GM21619 (cell line): ENCODE measurements around the gene QRSL1.
"Not testable (repeated sequence)": the region's sequence is repeated elsewhere in the genome, so short reads cannot be mapped to it uniquely, and the experiment has no call there.

Source experiments
- ATAC-seq: cut with Tn5 transposase; IDR thresholded peaks from one replicate; pipeline ENCODE4 v1.9.1; 2021; ENCODE audit not compliant: unreplicated experiment

QRSL1 gene

DNA sequence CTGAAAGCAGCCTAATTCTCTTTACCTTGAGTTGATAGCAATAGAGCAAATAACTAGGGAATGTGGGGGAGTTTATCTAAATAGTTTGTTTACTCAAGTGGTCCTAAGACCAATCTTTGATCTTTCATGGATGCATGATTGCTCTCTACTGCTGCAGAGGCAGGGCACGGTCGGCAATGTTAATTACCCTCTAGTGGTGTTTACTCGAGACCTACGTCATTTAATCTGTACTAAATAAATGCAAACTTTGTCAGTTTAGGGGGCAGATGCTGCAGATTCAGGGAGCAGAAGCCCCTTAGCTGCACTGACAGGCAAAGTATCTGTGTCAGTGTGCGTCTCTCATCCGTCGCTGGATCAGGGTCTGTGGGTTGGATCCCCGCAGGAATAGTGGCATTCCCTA lies 7.0 kb upstream of the QRSL1 start:
- no peak for ATAC-seq

DNA sequence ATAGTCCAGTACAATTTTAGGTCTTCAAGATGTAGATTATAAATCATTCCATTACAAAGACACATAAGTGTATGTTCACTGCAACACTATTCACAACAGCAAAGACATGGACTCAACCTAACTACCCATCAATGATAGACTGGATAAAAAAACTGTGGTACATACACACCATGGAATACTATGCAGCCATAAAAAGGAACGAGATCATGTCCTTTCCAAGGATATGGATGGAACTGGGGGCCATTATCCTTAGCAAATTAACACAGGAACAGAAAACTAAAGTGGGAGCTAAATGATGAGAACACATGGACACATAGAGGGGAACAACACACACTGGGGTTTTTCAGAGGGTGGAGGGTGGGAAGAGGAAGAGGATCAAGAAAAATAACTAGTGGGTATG lies 6.3 kb upstream of the QRSL1 start:
- ATAC-seq: no peak

- peak; percentile 37 for ATAC-seq
Measured at GRCh38 chr6:106626485-106626884, 2.9 kb upstream of the QRSL1 start.

DNA sequence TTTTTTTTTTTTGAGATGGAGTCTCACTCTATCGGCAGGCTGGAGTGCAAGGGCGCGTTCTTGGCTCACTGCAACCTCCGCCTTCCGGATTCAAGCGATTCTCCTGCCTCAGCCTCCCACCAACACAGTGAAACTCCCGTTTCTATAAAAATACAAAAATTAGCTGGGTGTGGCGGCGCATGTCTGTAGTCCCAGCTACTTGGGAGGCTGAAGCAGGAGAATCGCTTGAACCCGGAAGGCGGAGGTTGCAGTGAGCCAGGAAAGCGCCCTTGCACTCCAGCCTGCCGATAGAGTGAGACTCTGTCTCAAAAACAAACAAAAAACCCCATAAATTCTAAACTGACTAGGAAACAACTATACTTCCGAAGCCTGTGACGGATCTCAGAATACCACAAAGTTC lies 1.6 kb upstream of the QRSL1 start:
- not testable (repeated sequence) for ATAC-seq

GRCh38 chr6:106628658-106629102 lies 698 bp upstream of the QRSL1 start:
- peak; percentile 0 for ATAC-seq

DNA sequence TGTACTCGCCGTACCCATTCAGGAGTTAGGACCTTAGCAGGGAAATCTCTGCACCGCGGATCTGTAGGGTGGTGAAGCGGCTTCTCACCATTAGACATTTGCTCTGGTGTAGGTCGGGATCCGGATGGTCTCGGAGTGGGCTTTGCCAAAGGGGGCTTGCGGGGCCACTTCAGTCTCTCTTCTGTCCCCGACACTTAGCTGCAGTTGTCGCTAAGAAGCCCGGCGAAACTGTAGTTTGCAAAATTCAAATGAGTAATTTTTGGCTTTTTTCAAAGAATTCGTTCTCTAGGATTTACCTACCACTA lies 433 bp downstream of the QRSL1 start:
- ATAC-seq: no peak

DNA sequence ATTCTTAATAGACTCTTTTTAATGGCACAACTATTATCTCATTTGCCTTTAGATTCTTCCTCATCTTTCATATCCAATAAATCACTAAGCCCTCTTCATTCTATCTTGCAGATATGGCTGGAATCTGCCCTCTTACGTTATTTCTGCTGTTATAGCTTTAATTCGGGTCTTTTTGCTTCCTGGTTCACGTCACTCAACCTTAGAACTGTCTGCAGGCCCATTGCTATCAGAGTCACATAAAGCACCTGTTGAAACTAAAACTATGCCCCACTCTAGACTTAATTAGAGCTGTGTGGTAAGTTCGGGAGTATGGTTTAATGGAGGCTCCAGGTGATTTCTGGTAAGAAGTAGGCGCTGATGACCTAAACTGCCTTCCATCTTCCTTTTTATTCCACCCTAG lies 988 bp downstream of the QRSL1 start:
- ATAC-seq: no peak

GRCh38 chr6:106631346-106631745 lies 2.0 kb downstream of the QRSL1 start:
- no peak for ATAC-seq

GRCh38 chr6:106634565-106634964 lies 5.2 kb downstream of the QRSL1 start:
- no peak for ATAC-seq

- ATAC-seq: peak; percentile 19
Measured at GRCh38 chr6:106637051-106637716, 7.8 kb downstream of the QRSL1 start.

DNA sequence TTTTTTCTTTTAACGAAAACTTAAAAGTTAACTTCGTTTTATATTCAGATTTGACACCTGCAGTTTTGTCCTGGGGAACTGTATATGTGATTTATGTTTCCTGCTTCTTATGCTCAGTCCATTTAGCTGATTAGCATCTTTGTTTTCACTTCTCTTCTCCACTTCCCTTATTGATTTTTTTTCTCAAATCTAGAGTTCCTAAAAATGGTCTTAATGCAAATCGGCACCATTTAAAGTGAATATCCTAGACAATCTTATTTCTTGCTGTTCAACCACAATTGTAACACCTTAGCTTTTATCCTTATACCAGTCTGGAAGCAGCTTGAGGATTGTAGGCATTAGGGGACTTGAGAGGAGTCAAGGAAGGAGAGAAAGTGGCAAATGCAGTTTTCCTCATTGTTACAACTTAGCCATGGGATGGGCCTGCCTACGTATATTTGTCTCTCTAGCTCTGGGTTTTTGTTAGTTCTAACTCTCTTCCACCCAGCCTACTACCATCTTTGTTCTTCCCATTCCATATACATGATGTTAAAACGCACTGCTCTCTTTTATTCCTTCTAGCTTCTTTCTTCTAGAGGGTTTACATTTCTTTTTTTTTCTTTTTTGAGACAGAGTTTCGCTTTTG lies 8.5 kb downstream of the QRSL1 start:
- ATAC-seq: peak; percentile 76

GRCh38 chr6:106639812-106640211 lies 10.4 kb downstream of the QRSL1 start:
- ATAC-seq: no peak

GRCh38 chr6:106642476-106642875 lies 13.1 kb downstream of the QRSL1 start:
- no peak for ATAC-seq

DNA sequence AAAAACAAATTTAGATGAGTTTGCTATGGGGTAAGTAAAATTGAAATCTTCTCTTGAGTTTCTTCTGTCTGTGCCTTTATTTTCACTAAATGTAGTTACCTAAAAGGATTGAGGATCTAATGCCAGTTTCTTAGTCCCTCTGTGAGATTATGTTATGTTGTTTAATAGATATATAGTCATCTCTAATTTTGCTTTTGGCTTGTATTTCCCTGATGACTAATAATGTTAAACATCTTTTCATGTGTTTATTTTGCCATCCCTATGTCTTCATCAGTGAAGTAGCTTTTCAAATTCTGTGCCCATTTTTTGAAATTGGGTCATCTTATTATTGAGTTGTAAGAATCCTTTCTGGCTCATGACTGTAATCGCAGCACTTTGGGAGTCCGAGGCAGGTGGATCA lies 13.7 kb downstream of the QRSL1 start:
- no peak for ATAC-seq

DNA sequence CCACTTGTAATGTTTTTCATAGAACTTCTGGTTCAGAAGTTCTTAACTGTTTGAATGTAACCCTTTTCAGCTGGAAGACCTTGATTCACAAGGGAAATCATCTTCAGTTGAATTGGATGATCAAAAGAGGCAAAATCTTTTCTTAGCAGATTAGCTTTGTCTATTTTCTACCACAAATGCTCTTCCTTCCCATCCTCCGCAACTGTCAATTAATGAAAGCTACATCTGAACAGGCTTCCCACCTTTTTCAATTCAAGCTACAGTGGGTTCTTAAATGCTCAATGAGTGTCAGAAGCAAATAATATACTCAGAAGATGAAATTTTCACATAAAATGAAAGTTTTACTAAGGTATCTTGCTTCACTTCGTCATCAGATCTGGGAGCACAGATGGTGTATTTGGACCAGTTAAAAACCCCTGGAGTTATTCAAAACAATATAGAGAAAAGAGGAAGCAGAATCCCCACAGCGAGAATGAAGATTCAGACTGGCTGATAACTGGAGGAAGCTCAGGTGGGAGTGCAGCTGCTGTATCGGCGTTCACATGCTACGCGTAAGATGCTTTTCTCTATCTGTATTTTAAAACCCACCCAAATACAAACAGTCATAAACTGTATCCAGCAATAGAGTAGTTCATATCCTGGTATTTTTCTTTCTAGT lies 19.4 kb downstream of the QRSL1 start:
- ATAC-seq: peak; percentile 84

DNA sequence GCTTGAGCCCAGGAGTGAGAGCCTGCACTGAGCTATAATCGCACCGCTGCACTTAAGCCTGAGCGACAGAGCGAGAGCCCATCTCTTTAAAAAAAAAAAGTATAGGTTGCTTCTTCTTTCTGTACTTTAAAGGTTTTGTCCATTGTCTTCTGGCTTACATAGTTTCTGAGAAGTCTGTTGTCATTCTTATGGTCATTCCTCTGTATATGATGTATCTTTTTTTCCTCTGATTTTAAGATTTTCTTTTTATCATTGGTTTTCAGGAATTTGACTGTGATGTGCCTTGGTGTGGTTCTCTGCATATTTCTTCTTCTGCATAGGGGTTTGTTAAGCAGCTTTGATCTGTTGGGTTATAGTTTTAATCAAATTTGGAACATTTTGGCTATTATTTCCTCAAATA lies 29.1 kb downstream of the QRSL1 start:
- ATAC-seq: no peak

GRCh38 chr6:106659859-106660258 lies 30.5 kb downstream of the QRSL1 start:
- no peak for ATAC-seq

DNA sequence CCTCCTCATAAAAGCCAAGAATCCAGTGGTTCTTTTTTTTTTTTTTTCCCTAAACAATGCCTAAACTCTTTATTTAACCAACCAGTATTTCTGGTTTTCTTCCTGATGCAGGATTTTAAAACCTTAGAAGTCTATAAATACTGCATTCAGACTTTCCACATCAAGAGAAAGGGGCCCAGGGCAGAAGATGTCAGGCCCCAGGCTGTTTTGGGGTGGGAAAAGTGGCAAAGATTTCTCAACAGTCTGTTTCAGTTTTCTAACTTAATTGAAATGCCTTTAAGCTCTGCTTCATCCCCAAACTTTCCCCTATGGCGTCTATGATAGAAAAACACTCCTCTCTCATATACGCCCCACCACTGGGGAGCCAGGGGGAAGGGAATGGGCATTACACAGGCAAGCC lies 33.1 kb downstream of the QRSL1 start:
- no peak for ATAC-seq

- peak; percentile 99 for ATAC-seq
Measured at GRCh38 chr6:106666282-106667021, 37.1 kb downstream of the QRSL1 start.

DNA sequence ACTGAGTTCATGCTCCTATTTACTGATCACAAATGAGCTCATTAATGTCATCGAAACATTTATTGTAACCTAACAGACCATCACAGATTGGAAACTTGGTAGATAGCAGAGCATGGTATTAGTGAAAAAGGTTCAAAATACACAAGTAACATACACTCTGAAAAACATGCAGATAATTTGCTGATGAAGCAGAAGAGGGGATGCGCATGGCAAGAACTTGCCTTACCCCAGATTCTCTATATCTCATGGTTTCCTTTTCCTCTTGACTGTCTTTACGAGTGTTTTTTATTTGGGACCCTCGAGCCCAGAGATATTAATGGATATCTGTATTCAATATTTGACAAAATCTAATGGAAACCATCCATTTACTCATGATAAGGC lies 37.6 kb downstream of the QRSL1 start:
- no peak for ATAC-seq

DNA sequence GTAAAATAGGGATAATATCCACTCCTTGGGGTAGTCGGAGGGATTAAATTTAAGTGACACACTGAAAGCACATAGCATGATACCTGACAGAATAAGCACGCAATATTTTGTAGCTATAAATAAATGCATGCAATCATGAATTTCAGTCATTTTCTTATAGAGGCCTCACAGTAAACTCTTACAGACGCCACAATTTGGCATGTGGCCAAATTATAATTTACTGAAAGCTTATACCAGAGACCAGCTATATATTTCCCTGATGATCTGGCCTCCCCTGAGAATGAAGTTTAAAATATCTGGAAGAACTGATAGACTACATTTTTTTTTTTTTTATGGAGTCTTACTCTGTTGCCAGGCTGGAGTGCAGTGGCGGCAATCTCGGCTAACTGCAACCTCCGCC lies 40.9 kb downstream of the QRSL1 start:
- ATAC-seq: no peak

DNA sequence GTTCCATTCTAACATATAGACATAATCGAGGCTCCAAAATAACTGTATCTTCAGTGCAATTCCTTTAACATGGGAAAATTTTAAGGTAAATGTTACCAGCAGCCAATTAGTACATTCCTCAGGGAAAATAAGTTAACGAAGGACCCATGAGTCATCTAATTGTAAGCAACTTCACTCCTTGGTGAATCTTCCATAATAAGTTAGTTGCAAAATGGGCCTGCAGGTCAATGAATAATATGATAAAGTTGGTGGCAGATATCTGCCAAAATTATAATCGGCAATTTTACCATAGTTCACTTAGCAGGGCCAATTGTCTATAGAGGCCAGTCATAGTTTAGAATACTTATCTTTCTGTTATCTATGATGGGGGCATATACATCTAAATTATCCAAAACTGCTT lies 42.3 kb downstream of the QRSL1 start:
- no peak for ATAC-seq
